ENCODE results near the gene ERMARD.

ERMARD gene

DNA sequence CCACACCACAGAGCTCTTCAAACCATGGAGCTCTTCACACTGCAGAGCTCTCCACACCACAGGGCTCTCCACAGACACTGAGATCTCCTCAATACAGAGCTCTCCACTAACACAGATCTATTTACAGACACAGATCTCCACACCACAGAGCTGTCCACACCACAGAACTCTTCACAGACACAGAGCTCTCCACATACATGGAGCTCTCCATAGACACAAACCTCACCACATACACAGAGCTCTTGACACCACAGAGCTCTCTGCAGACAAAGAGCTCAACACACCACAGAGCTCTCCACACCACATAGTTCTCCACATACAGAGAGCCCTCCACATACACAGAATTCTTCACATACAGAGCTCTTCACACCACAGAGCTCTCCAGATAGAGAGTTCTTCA is 53.0 kb downstream of the ERMARD start:
- TF ChIP-seq EZH2 (optimal IDR thresholded peaks at IDR 0.05; ENCODE audit: low read depth, low read length), result no peak
- TF ChIP-seq EZH2phosphoT487 (IDR thresholded peaks at IDR 0.05; ENCODE audit: low read length), result no peak
- TF ChIP-seq, protein P1, sequence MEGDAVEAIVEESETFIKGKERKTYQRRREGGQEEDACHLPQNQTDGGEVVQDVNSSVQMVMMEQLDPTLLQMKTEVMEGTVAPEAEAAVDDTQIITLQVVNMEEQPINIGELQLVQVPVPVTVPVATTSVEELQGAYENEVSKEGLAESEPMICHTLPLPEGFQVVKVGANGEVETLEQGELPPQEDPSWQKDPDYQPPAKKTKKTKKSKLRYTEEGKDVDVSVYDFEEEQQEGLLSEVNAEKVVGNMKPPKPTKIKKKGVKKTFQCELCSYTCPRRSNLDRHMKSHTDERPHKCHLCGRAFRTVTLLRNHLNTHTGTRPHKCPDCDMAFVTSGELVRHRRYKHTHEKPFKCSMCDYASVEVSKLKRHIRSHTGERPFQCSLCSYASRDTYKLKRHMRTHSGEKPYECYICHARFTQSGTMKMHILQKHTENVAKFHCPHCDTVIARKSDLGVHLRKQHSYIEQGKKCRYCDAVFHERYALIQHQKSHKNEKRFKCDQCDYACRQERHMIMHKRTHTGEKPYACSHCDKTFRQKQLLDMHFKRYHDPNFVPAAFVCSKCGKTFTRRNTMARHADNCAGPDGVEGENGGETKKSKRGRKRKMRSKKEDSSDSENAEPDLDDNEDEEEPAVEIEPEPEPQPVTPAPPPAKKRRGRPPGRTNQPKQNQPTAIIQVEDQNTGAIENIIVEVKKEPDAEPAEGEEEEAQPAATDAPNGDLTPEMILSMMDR (IDR thresholded peaks at IDR 0.05; ENCODE audit: low read length), result no peak
- H3K79me2 ChIP-seq (ENCODE audit: low read length), result no peaks in the 10 kb centered on the region
- no peak overlapping the region for H3K4me2 ChIP-seq (ENCODE audit: low read depth, low read length)
- peaks cover 8% of the 10 kb centered on the region for H3K4me1 ChIP-seq (ENCODE audit: low read length)
- H3K27ac ChIP-seq (ENCODE audit: low read length), result no peak overlapping the region
- peaks cover 6% of the 10 kb centered on the region; the same call in 1 of the 2 replicates for H3F3A ChIP-seq (ENCODE audit: insufficient read depth, low read length)
- H3K4me3 ChIP-seq (ENCODE audit: low read length), result no peak overlapping the region
- no peak overlapping the region for H2AFZ ChIP-seq (ENCODE audit: low read length)
- no peaks in the 10 kb centered on the region for H3K9me2 ChIP-seq (replicated peaks; ENCODE audit: insufficient read depth, low read length)
- no peaks in the 10 kb centered on the region for H3K36me3 ChIP-seq (replicated peaks; ENCODE audit: insufficient read depth, low read length)
- no peak overlapping the region for H3K9ac ChIP-seq (ENCODE audit: low read length)
- no peaks in the 10 kb centered on the region; the same call in 1 of the 2 replicates for H3K27me3 ChIP-seq (replicated peaks; ENCODE audit: insufficient read depth, low read length)
- no peaks in the 10 kb centered on the region for H3K9me3 ChIP-seq (replicated peaks; ENCODE audit: insufficient read depth, low read length)
- no peak for DNase-seq
- no peaks in the 10 kb centered on the region for H4K20me1 ChIP-seq (ENCODE audit: insufficient read depth, low read length)

- Histone ChIP-seq H3F3A (ENCODE audit: insufficient read depth, low read length) (peaks cover 5% of the 10 kb centered on the region; the same call in 1 of the 2 replicates), H3K27me3 (replicated peaks; ENCODE audit: insufficient read depth, low read length) (no peaks in the 10 kb centered on the region; the same call in 1 of the 2 replicates), H3K4me1 (ENCODE audit: low read length) (peaks cover 8% of the 10 kb centered on the region), H3K4me2 (ENCODE audit: low read depth, low read length) (no peak overlapping the region), H3K9ac (ENCODE audit: low read length) (no peak overlapping the region), H3K9me3 (replicated peaks; ENCODE audit: insufficient read depth, low read length) (no peaks in the 10 kb centered on the region), H4K20me1 (ENCODE audit: insufficient read depth, low read length) (no peaks in the 10 kb centered on the region), H3K36me3 (replicated peaks; ENCODE audit: insufficient read depth, low read length) (no peaks in the 10 kb centered on the region), H3K4me3 (ENCODE audit: low read length) (no peak overlapping the region), H3K9me2 (replicated peaks; ENCODE audit: insufficient read depth, low read length) (no peaks in the 10 kb centered on the region), H3K79me2 (ENCODE audit: low read length) (no peaks in the 10 kb centered on the region), H3K27ac (ENCODE audit: low read length) (no peak overlapping the region), H2AFZ (ENCODE audit: low read length) (no peak overlapping the region)
- no peak for DNase-seq
- no peak for TF ChIP-seq EZH2 (optimal IDR thresholded peaks at IDR 0.05; ENCODE audit: low read depth, low read length)
- TF ChIP-seq, protein P1 (IDR thresholded peaks at IDR 0.05; ENCODE audit: low read length), result no peak
- no peak for TF ChIP-seq EZH2phosphoT487 (IDR thresholded peaks at IDR 0.05; ENCODE audit: low read length)
Measured at GRCh38 chr6:169805242-169805838, 53.9 kb downstream of the ERMARD start.

DNA sequence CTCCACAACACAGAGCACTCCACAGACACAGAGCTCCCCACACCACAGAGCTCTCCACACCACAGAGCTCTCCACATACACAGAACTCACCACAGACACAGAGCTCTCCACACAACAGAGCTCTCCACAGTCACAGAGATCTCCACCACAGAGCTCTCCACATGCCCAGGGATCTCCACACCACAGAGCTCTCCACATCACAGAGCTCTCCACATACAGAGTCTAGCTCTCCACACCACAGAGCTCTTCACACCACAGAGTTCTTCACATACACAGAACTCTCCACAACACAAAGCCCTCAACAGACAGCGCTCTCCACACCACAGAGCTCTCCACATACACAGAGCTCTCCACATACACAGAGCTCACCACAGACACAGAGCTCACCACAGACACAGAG is 55.3 kb downstream of the ERMARD start:
- TF ChIP-seq, protein P1 (IDR thresholded peaks at IDR 0.05; ENCODE audit: low read length), result no peak
- TF ChIP-seq EZH2 (optimal IDR thresholded peaks at IDR 0.05; ENCODE audit: low read depth, low read length), result no peak
- TF ChIP-seq EZH2phosphoT487 (IDR thresholded peaks at IDR 0.05; ENCODE audit: low read length), result no peak
- no peaks in the 10 kb centered on the region for H3F3A ChIP-seq (ENCODE audit: insufficient read depth, low read length)
- no peaks in the 10 kb centered on the region for H3K9me3 ChIP-seq (replicated peaks; ENCODE audit: insufficient read depth, low read length)
- no peak overlapping the region for H3K27ac ChIP-seq (ENCODE audit: low read length)
- H3K79me2 ChIP-seq (ENCODE audit: low read length), result no peaks in the 10 kb centered on the region
- no peak overlapping the region for H3K4me2 ChIP-seq (ENCODE audit: low read depth, low read length)
- H3K9me2 ChIP-seq (replicated peaks; ENCODE audit: insufficient read depth, low read length), result no peaks in the 10 kb centered on the region
- DNase-seq, result no peak
- no peaks in the 10 kb centered on the region for H3K36me3 ChIP-seq (replicated peaks; ENCODE audit: insufficient read depth, low read length)
- 0 out of 2 replicates have a peak, but pooled peaks cover 3% of the 10 kb centered on the region for H3K4me1 ChIP-seq (ENCODE audit: low read length)
- no peak overlapping the region for H3K4me3 ChIP-seq (ENCODE audit: low read length)
- H2AFZ ChIP-seq (ENCODE audit: low read length), result no peak overlapping the region
- no peaks in the 10 kb centered on the region for H4K20me1 ChIP-seq (ENCODE audit: insufficient read depth, low read length)
- H3K9ac ChIP-seq (ENCODE audit: low read length), result no peak overlapping the region
- no peaks in the 10 kb centered on the region; the same call in 1 of the 2 replicates for H3K27me3 ChIP-seq (replicated peaks; ENCODE audit: insufficient read depth, low read length)

Data from MM.1S (cell line).